Measurements from ENCODE around the gene SYP.

- TF ChIP-seq CTCF (conservative IDR thresholded peaks at IDR 0.05; ENCODE audit: low read length): no peak
- no peak for TF ChIP-seq EZH2phosphoT487 (IDR thresholded peaks at IDR 0.05; ENCODE audit: borderline replicate concordance, low read depth, low read length)
Measured at GRCh38 chrX:49205443-49205842, 5.5 kb upstream of the SYP start.

Data from OCI-LY7 (cell line).